HepG2 (cell line): ENCODE measurements around the gene TAGAP. TPM values are rescaled to one million over a fixed set of nuclear protein-coding genes. Genes with fewer than 3 reads are reported as not detected.

ENCODE experiments used
- ATAC-seq: fragments of 200-7000 bp; cut with Tn5 transposase; 3 replicates; pipeline ENCODE4 v1.9.1; 2020; ENCODE audit warnings: mild to moderate bottlenecking, moderate library complexity
- BruUV-seq: library from RNA; stranded (reverse); fragments of 400-500 nt; replicated peaks from 2 replicates; lab custom pipeline; 2021; lab: Mats Ljungman, UMichigan
- CTCF ChIA-PET: fragments of 300-600 bp; formaldehyde crosslinking; extraction: SDS; loops from one replicate; lab custom pipeline; 2021; ENCODE audit warnings: low total read pairs, inconsistent platforms, low intra/inter-chr PET ratio; lab: Yijun Ruan, JAX
- POLR2A ChIA-PET: fragments of 350-600 bp; sonication (Branson Sonifier 250); formaldehyde crosslinking; loops from one replicate; lab custom pipeline; 2020; ENCODE audit warnings: antibody characterized with exemption, inconsistent platforms; lab: Yijun Ruan, JAX
- DNase-seq: peaks from one replicate; pipeline ENCODE4 v3.0.0-alpha.2; 2015; ENCODE audit warnings: low spot score
- FAIRE-seq: peaks from 3 replicates; lab custom pipeline; 2011; peaks lifted over from hg19 to GRCh38; lab: Jason Lieb, UNC
- H2AFZ ChIP-seq: one replicate; pipeline ENCODE4 v1.6.1; 2011; ENCODE audit warnings: low read length, inconsistent platforms
- H3K27ac ChIP-seq: fragments of 300-600 bp; 3 replicates; pipeline ENCODE4 v1.8.0; 2011; ENCODE audit warnings: mixed run types, mild to moderate bottlenecking, mixed read lengths, low read length, inconsistent platforms; ENCODE audit not compliant: insufficient read depth; ENCODE audit errors: extremely low read length
- H3K27me3 ChIP-seq, 2 experiments: fragments of 200-600 bp in 1 of 2; 2 replicates in 1 of 2; 3 replicates in 1 of 2; pipeline versions ENCODE4 v1.6.0 to v1.8.0; 2011; ENCODE audit warnings: low read length in 2 of 2, mild to moderate bottlenecking in 2 of 2, moderate library complexity in 2 of 2, inconsistent platforms in 1 of 2; ENCODE audit not compliant: insufficient read depth in 2 of 2, control insufficient read depth in 1 of 2
- H3K36me3 ChIP-seq, 2 experiments: fragments of 200-600 bp in 1 of 2; replicated peaks in 1 of 2; 2 replicates in 1 of 2; 3 replicates in 1 of 2; pipeline versions ENCODE4 v1.5.1 to v1.8.0; 2011; ENCODE audit warnings: low read length in 2 of 2, inconsistent platforms in 1 of 2; ENCODE audit not compliant: insufficient read depth in 2 of 2, control insufficient read depth in 1 of 2
- H3K4me1 ChIP-seq: 2 replicates; pipeline ENCODE4 v1.5.1; 2012; ENCODE audit warnings: low read length, inconsistent platforms; ENCODE audit not compliant: insufficient read depth
- H3K4me2 ChIP-seq: 2 replicates; pipeline ENCODE4 v1.6.0; 2011; ENCODE audit warnings: low read depth, low read length, inconsistent platforms
- H3K4me3 ChIP-seq, 3 experiments: fragments of 200-600 bp in 1 of 3; sonication (generic), shearing (Covaris generic) in 1 of 3; replicated peaks in 1 of 3; 2 replicates each; pipeline ENCODE4 v1.5.1; 2011 to 2016; ENCODE audit warnings: low read length in 3 of 3, inconsistent platforms in 2 of 3, low read depth in 2 of 3, mild to moderate bottlenecking in 2 of 3, control low read depth in 1 of 3, mixed read lengths in 1 of 3; ENCODE audit not compliant: insufficient read depth in 1 of 3
- H3K79me2 ChIP-seq: one replicate; pipeline ENCODE4 v1.6.1; 2011; ENCODE audit warnings: low read length, inconsistent platforms; ENCODE audit not compliant: insufficient read depth
- H3K9ac ChIP-seq: 2 replicates; pipeline ENCODE4 v1.6.0; 2011; ENCODE audit warnings: mild to moderate bottlenecking, low read depth, low read length, inconsistent platforms; ENCODE audit not compliant: insufficient read depth
- H3K9me3 ChIP-seq: 2 replicates; pipeline ENCODE4 v1.5.1; 2012; ENCODE audit warnings: mild to moderate bottlenecking, low read length
- H4K20me1 ChIP-seq: 2 replicates; pipeline ENCODE4 v1.6.0; 2011; ENCODE audit warnings: inconsistent platforms, mild to moderate bottlenecking, low read length, moderate library complexity; ENCODE audit not compliant: insufficient read depth
- CEBPB ChIP-seq: IDR thresholded peaks from 2 replicates; pipeline ENCODE4 v1.6.1; 2011; ENCODE audit warnings: low read depth, low read length, improper control_type of control experiment, borderline replicate concordance
- HMG20A ChIP-seq: IDR thresholded peaks from 2 replicates; pipeline ENCODE4 v1.6.1; 2016; ENCODE audit warnings: borderline replicate concordance
- RAD51 ChIP-seq: fragments of 450-650 bp; IDR thresholded peaks from 2 replicates; pipeline ENCODE4 v1.6.1; 2016; ENCODE audit warnings: borderline replicate concordance
- REL ChIP-seq: sonication (generic); formaldehyde crosslinking; conservative IDR thresholded peaks from 2 replicates; pipeline ENCODE4 v1.8.0; 2022; ENCODE audit warnings: mild to moderate bottlenecking, missing genetic modification reagents, moderate library complexity
- WGBS: methylation state at CpG from one replicate; pipeline ENCODE4 v1.1.6; 2017; ENCODE audit warnings: low lambda C conversion rate; 5-methylcytosine and 5-hydroxymethylcytosine counted together
- in situ Hi-C: cut with HindIII; loops from 2 replicates; pipeline ENCODE4 v1.10.0; 2017; ENCODE audit warnings: low pct_unique_long_range_greater_than_20kb; ENCODE audit not compliant: extremely low pct_ligation_motif_present
- intact Hi-C: fragments of 100-400 bp; cut with micrococcal nuclease; formaldehyde crosslinking; loops from one replicate; pipeline ENCODE4 v1.10.0; 2022; ENCODE audit not compliant: unreplicated experiment
- polyA plus RNA-seq, 8 experiments: library from polyadenylated mRNA; depleted of rRNA in 3 of 8; stranded (reverse) in 7 of 8; unstranded in 1 of 8; fragments of >200 nt; fragmentation: Illumina TruSeq in 4 of 8; extraction: Trizol in 4 of 8; gene quantifications; 2 replicates each; pipeline versions ENCODE4 v1.2.1 to v1.2.3, GENCODE V29; 2011 to 2016; ENCODE audit warnings: low read depth in 4 of 8, missing spikeins in 1 of 8, mixed read lengths in 1 of 8; ENCODE audit not compliant: insufficient read depth in 1 of 8
- total RNA-seq, 5 experiments: library from RNA; depleted of rRNA; stranded (reverse); fragments of >200 nt; fragmentation: Illumina TruSeq; extraction: Trizol; gene quantifications; 2 replicates each; pipeline ENCODE4 v1.2.3, GENCODE V29; 2016; ENCODE audit warnings: low read depth in 1 of 5
- TF ChIP-seq, protein P1 (sequence below): sonication (generic); formaldehyde crosslinking; IDR thresholded peaks from one replicate; pipeline ENCODE4 v1.5.1; 2020; ENCODE audit warnings: mild to moderate bottlenecking, missing genetic modification reagents; ENCODE audit errors: not compliant biosample characterization
- TF ChIP-seq, protein P2 (sequence below): fragments of 450-650 bp; IDR thresholded peaks from 2 replicates; pipeline ENCODE4 v1.6.1; 2016
- TF ChIP-seq, protein P3 (sequence below), 2 experiments: sonication (generic) in 1 of 2; formaldehyde crosslinking in 1 of 2; IDR thresholded peaks; 2 replicates each; pipeline versions ENCODE4 v1.5.1 to v1.6.1; 2011 to 2020; ENCODE audit warnings: borderline replicate concordance in 1 of 2, low read depth in 1 of 2, low read length in 1 of 2, mild to moderate bottlenecking in 1 of 2, missing genetic modification reagents in 1 of 2, moderate library complexity in 1 of 2

TAGAP gene
- total and polyA plus RNA-seq, 2 of the 13 experiments (the other 11 are each of a cell fraction or from before 2014, with no cell fraction given): not detected

DNA sequence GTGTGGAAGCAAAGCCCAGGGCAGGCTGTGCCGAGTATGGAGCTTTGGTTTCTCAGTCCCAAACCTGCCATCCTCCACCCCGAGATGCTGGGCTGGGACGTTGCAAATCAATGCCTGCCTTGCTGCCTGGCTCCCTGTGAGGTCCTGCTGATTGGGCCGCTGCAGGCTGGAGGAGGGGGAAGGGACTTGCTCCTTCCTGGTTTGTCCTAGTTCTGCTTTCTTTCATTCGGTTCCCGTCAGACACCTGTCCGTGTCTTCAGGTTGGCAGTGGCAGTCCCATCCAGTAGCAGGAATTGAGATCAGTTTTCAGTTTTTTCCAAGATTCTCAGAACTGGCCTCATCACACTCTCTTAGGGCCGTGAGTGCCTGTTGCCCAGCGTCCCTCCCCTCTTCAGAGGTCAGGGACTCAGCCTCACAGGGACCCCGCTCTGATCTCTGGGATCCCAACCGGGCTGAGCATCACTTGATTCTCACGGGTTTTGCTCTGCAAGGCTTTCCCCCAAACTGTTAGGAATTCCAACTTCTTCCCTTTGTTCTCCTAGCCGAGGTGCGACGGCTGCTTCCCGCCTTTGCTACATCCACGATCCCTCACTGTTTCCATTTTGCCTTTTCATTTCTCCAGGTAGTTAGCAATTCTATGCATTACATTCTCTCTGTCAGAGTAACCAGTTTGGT lies 24.2 kb upstream of the TAGAP start (continued):
- TF ChIP-seq, protein P1, sequence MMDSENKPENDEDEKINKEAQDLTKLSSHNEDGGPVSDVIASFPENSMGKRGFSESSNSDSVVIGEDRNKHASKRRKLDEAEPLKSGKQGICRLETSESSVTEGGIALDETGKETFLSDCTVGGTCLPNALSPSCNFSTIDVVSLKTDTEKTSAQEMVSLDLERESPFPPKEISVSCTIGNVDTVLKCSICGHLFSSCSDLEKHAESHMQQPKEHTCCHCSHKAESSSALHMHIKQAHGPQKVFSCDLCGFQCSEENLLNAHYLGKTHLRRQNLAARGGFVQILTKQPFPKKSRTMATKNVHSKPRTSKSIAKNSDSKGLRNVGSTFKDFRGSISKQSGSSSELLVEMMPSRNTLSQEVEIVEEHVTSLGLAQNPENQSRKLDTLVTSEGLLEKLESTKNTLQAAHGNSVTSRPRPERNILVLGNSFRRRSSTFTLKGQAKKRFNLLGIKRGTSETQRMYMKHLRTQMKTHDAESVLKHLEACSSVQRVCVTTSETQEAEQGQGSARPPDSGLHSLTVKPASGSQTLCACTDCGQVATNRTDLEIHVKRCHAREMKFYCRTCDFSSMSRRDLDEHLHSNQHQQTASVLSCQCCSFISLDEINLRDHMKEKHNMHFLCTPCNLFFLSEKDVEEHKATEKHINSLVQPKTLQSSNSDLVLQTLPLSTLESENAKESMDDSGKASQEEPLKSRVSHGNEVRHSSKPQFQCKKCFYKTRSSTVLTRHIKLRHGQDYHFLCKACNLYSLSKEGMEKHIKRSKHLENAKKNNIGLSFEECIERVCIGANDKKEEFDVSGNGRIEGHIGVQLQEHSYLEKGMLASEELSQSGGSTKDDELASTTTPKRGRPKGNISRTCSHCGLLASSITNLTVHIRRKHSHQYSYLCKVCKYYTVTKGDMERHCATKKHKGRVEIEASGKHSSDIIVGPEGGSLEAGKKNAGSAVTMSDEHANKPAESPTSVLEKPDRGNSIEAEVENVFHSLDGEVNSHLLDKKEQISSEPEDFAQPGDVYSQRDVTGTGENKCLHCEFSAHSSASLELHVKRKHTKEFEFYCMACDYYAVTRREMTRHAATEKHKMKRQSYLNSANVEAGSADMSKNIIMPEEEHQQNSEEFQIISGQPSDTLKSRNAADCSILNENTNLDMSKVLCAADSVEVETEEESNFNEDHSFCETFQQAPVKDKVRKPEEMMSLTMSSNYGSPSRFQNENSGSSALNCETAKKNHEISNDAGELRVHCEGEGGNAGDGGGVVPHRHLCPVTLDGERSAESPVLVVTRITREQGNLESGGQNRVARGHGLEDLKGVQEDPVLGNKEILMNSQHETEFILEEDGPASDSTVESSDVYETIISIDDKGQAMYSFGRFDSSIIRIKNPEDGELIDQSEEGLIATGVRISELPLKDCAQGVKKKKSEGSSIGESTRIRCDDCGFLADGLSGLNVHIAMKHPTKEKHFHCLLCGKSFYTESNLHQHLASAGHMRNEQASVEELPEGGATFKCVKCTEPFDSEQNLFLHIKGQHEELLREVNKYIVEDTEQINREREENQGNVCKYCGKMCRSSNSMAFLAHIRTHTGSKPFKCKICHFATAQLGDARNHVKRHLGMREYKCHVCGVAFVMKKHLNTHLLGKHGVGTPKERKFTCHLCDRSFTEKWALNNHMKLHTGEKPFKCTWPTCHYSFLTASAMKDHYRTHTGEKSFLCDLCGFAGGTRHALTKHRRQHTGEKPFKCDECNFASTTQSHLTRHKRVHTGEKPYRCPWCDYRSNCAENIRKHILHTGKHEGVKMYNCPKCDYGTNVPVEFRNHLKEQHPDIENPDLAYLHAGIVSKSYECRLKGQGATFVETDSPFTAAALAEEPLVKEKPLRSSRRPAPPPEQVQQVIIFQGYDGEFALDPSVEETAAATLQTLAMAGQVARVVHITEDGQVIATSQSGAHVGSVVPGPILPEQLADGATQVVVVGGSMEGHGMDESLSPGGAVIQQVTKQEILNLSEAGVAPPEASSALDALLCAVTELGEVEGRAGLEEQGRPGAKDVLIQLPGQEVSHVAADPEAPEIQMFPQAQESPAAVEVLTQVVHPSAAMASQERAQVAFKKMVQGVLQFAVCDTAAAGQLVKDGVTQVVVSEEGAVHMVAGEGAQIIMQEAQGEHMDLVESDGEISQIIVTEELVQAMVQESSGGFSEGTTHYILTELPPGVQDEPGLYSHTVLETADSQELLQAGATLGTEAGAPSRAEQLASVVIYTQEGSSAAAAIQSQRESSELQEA (CRISPR knock-in tag): no peak

DNA sequence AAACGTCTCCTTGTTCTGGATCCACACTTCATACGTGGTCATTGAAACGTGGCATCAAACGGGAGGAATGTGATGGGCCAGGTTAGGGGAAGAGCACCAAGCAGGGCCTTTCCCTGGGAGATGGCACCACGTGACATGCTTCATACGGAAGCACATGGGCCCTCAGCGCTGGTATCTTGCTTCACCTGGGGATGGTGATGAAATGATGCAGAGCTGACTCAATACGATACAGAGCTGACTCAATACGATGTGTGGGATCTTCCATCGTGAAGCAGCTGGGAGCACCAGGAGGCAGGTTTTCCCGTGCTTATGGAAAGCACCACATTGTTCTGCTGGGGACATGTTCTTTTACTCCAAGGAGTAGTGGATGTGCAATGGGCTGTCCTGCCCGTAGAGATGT lies 22.5 kb upstream of the TAGAP start:
- H4K20me1 ChIP-seq: no peaks in the 10 kb centered on the region
- no peaks in the 10 kb centered on the region for H3K9me3 ChIP-seq
- H3K79me2 ChIP-seq: no peaks in the 10 kb centered on the region
- no peak overlapping the region for H3K27ac ChIP-seq
- FAIRE-seq (no peak), ATAC-seq (no peak), DNase-seq (no peak)
- ChIA-PET POLR2A (no interaction called here), CTCF (no interaction called here)
- no peaks in the 10 kb centered on the region for H3K4me1 ChIP-seq
- TF ChIP-seq REL (CRISPR knock-in tag): no peak
- peak; percentile 66; the same call in 1 of the 2 replicates for TF ChIP-seq CEBPB
- TF ChIP-seq, protein P2, sequence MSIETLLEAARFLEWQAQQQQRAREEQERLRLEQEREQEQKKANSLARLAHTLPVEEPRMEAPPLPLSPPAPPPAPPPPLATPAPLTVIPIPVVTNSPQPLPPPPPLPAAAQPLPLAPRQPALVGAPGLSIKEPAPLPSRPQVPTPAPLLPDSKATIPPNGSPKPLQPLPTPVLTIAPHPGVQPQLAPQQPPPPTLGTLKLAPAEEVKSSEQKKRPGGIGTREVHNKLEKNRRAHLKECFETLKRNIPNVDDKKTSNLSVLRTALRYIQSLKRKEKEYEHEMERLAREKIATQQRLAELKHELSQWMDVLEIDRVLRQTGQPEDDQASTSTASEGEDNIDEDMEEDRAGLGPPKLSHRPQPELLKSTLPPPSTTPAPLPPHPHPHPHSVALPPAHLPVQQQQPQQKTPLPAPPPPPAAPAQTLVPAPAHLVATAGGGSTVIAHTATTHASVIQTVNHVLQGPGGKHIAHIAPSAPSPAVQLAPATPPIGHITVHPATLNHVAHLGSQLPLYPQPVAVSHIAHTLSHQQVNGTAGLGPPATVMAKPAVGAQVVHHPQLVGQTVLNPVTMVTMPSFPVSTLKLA: peak; percentile 30; the same call in 1 of the 2 replicates
- TF ChIP-seq HMG20A (CRISPR knock-in tag): no peak
- TF ChIP-seq, protein P3, sequence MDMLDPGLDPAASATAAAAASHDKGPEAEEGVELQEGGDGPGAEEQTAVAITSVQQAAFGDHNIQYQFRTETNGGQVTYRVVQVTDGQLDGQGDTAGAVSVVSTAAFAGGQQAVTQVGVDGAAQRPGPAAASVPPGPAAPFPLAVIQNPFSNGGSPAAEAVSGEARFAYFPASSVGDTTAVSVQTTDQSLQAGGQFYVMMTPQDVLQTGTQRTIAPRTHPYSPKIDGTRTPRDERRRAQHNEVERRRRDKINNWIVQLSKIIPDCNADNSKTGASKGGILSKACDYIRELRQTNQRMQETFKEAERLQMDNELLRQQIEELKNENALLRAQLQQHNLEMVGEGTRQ (IDR thresholded peaks at IDR 0.05; ENCODE audit: low read depth, low read length): peak; percentile 68
- TF ChIP-seq, protein P3 (CRISPR knock-in tag; IDR thresholded peaks at IDR 0.05; ENCODE audit: borderline replicate concordance): no peak
- TF ChIP-seq RAD51: peak; percentile 61; the same call in 1 of the 2 replicates
- no peak overlapping the region for H3K9ac ChIP-seq
- H3K27me3 ChIP-seq: peaks cover 5 to 65% of the 10 kb centered on the region in 2 experiments; a peak in 4 of 5 replicates
- no peak overlapping the region for H3K4me3 ChIP-seq
- in situ Hi-C loops: no loop called here
- H3K4me2 ChIP-seq: no peak overlapping the region
- no TSS peak for BruUV-seq
- WGBS: 4% methylated on average over 9 of the region's 12 CpGs
- no peaks in the 10 kb centered on the region for H3K36me3 ChIP-seq
- intact Hi-C loops: no loop called here
- no peak overlapping the region for H2AFZ ChIP-seq
